Activated CD8-positive, alpha-beta T cell treated with anti-CD3 and anti-CD28 coated beads, Interleukin-2, amount 10 ng/mL, durations not matched to agents 7 days and 5 days (primary cell): ENCODE measurements around the gene BTBD9. TPM values are rescaled to one million over a fixed set of nuclear protein-coding genes. Genes with fewer than 3 reads are reported as not detected.

Experiments used
- ATAC-seq: fragments of 150-1000 bp; cut with Tn5 transposase; one replicate; pipeline ENCODE4 v1.10.0; 2021; ENCODE audit warnings: moderate library complexity
- CTCF ChIA-PET: fragments of 350-600 bp; sonication (Branson Sonifier 250); formaldehyde crosslinking; loops from one replicate; lab custom pipeline; 2021; ENCODE audit warnings: antibody characterized with exemption; lab: Charles Lee
- POLR2A ChIA-PET: fragments of 350-600 bp; sonication (Branson Sonifier 250); formaldehyde crosslinking; loops from one replicate; lab custom pipeline; 2021; ENCODE audit warnings: antibody characterized with exemption; lab: Charles Lee
- DNase-seq: peaks from one replicate; pipeline ENCODE4 v3.0.0-alpha.2; 2020
- H3K27ac Mint-ChIP-seq: one replicate; pipeline ENCODE4 v1.8.0; 2021; ENCODE audit warnings: mild to moderate bottlenecking, mixed read lengths
- H3K27me3 Mint-ChIP-seq: one replicate; pipeline ENCODE4 v1.8.0; 2021; ENCODE audit warnings: low read depth, mixed read lengths
- H3K36me3 Mint-ChIP-seq: one replicate; pipeline ENCODE4 v1.8.0; 2021; ENCODE audit warnings: low read depth, mixed read lengths
- H3K4me1 Mint-ChIP-seq: one replicate; pipeline ENCODE4 v1.8.0; 2021; ENCODE audit warnings: low read depth, mixed read lengths
- H3K4me3 Mint-ChIP-seq: one replicate; pipeline ENCODE4 v1.8.0; 2021; ENCODE audit warnings: mild to moderate bottlenecking, mixed read lengths
- H3K9me3 Mint-ChIP-seq: one replicate; pipeline ENCODE4 v1.8.0; 2022; ENCODE audit warnings: mixed read lengths; ENCODE audit not compliant: insufficient read depth
- total RNA-seq, 2 experiments: library from RNA; stranded (reverse); gene quantifications; one replicate each; pipeline ENCODE4 v1.2.3, GENCODE V29; 2021

BTBD9 gene
- total RNA-seq, 2 experiments from 2014 or later = 9.4 to 12.4 TPM

DNA sequence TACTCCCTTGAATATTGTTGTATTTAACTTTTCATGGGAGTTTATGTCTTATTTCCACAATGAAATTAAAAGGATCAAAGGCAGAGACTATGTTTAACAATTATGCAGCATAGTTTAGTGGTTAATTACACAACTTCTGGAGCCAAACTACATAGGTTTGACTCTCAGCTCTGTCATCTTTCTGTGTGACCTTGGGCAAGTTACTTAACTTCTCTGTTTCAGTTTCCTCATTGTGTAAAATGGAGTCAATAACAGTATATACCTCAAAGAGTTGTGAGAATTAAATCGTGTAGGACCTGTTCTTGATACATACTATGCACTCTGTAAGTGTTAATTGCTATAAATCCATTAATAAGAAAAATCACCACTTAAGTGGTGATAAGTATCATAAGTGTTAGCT is 48.3 kb downstream of the BTBD9 start:
- ChIA-PET CTCF (interaction anchor here (1.4 kb wide), 1 partner anchor 10 kb away, joined by 5 read pairs; no protein-coding TSS in a partner anchor), POLR2A (no interaction called here)
- ATAC-seq = no peak
- Mint-ChIP-seq H3K27me3 (no peaks in the 10 kb centered on the region), H3K27ac (no peak overlapping the region), H3K9me3 (no peaks in the 10 kb centered on the region), H3K4me3 (no peak overlapping the region), H3K4me1 (no peaks in the 10 kb centered on the region), H3K36me3 (peaks cover 4% of the 10 kb centered on the region)
- no peak for DNase-seq

DNA sequence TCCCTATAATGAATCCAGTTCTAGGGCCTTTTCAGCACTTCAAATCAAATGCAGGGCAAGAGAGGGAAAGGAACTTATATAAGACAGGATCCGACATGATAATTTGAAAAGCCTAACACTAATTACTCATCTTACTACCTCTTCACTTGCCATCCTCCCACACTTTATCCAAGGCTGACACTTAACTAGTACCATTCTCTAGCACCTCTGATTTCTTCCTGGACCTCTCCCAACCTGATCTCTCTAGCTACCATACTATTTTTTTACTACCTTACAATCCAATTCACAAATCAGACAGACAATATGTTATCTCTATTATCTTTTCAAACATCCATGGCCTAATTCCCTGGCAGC is 50.4 kb downstream of the BTBD9 start:
- Mint-ChIP-seq H3K4me3 (no peak overlapping the region), H3K27me3 (no peaks in the 10 kb centered on the region), H3K36me3 (peaks cover 4% of the 10 kb centered on the region), H3K4me1 (no peaks in the 10 kb centered on the region), H3K27ac (no peak overlapping the region), H3K9me3 (no peaks in the 10 kb centered on the region)
- POLR2A ChIA-PET = no interaction called here
- DNase-seq = no peak
- no peak for ATAC-seq
- CTCF ChIA-PET = no interaction called here

DNA sequence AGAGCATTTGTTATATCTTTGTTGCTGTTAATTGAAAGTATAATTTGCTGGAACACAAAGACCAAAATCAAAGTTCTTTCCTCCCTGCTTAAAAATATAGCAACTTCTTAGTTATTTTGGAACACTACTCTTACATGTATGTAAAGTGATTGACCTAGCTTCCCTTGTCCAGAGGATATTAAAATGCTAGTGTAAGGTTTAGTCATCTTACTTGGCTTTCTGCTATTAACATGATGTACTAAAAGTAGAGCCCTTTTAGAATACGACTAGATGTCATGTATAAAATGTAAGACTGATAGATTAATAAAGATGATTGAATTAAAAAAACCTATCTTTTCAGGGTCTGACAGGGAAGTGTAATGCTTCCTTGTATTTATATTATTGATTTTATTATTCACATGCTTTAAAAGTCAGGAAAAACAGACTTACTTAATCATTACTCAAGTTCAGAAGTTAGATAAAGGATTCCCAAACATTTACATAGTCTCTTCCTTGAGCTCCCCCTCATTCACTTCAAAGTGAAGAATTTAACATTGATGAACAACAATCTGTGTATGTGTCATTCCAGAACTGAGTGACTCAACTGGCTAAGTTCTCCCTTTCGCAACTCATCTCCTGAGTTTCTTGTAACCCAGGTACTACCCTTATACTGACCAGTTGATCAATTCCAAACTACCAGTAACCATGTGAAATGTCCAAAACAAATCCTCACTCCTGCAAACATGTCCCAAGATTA is 50.9 kb downstream of the BTBD9 start:
- ChIA-PET CTCF (no interaction called here), POLR2A (no interaction called here)
- peaks cover 4% of the 10 kb centered on the region for H3K36me3 Mint-ChIP-seq
- no peak for DNase-seq
- H3K27ac Mint-ChIP-seq = no peak overlapping the region
- H3K4me3 Mint-ChIP-seq = no peak overlapping the region
- no peaks in the 10 kb centered on the region for H3K9me3 Mint-ChIP-seq
- no peak for ATAC-seq
- no peaks in the 10 kb centered on the region for H3K27me3 Mint-ChIP-seq
- H3K4me1 Mint-ChIP-seq = no peaks in the 10 kb centered on the region

DNA sequence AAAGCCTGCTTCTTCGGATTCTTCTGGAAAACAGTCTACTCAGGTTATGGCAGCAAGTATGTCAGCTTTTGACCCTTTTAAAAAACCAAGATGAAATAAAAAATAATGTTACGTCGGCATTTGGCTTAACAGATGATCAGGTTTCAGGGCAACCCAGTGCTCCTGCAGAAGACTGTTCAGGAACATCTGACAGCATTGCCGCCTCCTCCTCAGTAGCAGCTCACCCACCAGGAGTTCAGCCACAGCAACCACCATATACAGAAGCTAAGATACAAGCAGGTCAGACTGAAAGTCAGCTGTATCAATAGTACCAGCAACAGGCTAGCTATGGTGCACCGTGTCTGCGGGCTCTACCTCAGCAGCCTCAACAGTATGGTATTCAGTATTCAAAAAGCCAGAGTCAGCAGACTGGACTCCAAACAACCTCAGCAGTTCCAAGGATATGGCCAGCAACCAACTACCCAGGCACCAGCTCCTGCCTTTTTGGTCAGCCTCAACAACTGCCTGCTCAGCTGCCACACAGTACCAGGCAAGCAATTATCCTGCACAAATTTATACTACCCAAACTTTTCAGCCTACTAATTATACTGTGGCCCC is 51.9 kb downstream of the BTBD9 start:
- no peaks in the 10 kb centered on the region for H3K9me3 Mint-ChIP-seq

DNA sequence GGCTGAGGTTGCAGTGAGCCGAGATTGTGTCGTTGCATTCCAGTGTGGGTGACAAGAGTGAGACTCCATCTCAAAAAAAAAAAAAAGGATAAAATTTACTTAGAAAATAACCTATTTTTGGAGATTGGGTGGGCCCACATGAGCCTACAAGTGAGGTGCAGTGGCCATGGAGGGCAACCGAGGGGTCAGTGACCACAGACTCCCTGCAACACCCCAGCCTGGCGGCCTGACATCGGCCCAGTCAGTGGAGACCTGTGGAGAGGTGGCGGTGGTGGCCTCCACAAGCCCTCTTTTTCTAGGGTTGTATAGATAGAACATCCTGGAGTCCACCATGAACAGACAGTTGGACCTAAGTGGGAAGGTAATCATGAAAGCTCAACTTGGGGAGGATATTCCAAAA is 52.7 kb downstream of the BTBD9 start:
- Mint-ChIP-seq H3K4me3 (no peak overlapping the region), H3K9me3 (no peaks in the 10 kb centered on the region), H3K36me3 (peaks cover under 1% of the 10 kb centered on the region), H3K4me1 (no peaks in the 10 kb centered on the region), H3K27ac (no peak overlapping the region), H3K27me3 (no peaks in the 10 kb centered on the region)
- no peak for ATAC-seq
- no peak for DNase-seq
- POLR2A ChIA-PET = interaction anchor here (0.7 kb wide), 1 partner anchor 134 kb away, joined by 4 read pairs; no protein-coding TSS in a partner anchor
- CTCF ChIA-PET = no interaction called here

More for the DNA sequence above, 51.9 kb downstream of the BTBD9 start:
- ATAC-seq = no peak
- Mint-ChIP-seq H3K36me3 (peaks cover 4% of the 10 kb centered on the region), H3K27me3 (no peaks in the 10 kb centered on the region), H3K4me3 (no peak overlapping the region), H3K27ac (no peak overlapping the region), H3K4me1 (no peaks in the 10 kb centered on the region)
- no peak for DNase-seq
- CTCF ChIA-PET = no interaction called here
- POLR2A ChIA-PET = interaction anchor here (0.7 kb wide), 1 partner anchor 133 kb away, joined by 4 read pairs; no protein-coding TSS in a partner anchor

DNA sequence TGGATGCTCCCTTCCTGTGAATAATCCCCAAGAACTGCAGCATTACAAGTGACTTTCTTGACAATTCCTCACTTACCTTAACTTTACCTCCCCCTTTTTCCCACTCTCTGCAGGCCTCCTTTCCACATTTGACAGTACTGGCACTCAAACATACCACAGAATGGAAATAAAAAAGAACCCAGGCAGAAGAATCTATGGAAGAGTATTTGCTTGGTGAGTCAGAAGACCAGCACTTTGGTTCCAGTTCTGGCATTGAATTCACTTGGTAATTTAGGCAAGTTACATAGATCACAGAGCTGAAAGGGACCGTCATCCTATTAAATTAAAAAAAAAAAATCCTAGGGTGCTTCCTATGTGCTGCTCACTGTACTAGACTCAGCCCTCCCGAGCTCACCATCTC is 55.0 kb downstream of the BTBD9 start:
- no peaks in the 10 kb centered on the region for H3K4me1 Mint-ChIP-seq
- H3K4me3 Mint-ChIP-seq = no peak overlapping the region
- H3K27me3 Mint-ChIP-seq = no peaks in the 10 kb centered on the region
- POLR2A ChIA-PET = no interaction called here
- no peaks in the 10 kb centered on the region for H3K36me3 Mint-ChIP-seq
- no peak overlapping the region for H3K27ac Mint-ChIP-seq
- no peak for DNase-seq
- CTCF ChIA-PET = interaction anchor here (1.2 kb wide), 1 partner anchor 15 kb away, joined by 3 read pairs; no protein-coding TSS in a partner anchor
- no peak for ATAC-seq
- no peaks in the 10 kb centered on the region for H3K9me3 Mint-ChIP-seq

DNA sequence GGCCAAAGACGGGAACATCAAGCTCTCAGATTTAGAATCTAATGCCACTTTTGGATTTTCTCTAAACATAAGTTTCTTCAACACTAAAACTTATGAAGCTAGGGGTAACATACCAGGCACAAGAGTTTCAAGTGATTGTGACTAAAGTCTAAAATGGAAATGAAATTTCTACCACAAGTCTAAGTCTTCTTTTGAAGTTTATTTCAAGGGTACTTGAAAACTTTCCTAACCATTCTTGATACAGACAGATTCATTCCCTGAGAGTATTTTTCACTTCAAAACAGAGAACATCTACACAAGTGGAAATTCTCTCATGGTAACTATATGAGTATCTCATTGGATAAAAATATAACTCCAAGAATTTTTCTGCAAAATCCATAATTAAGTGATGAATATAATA is 56.2 kb downstream of the BTBD9 start:
- DNase-seq (no peak), ATAC-seq (no peak)
- CTCF ChIA-PET = interaction anchor here (1.3 kb wide), 1 partner anchor 13 kb away, joined by 8 read pairs; no protein-coding TSS in a partner anchor
- POLR2A ChIA-PET = interaction anchor here (0.6 kb wide), 1 partner anchor 1306 kb away, joined by 3 read pairs; no protein-coding TSS in a partner anchor
- no peaks in the 10 kb centered on the region for H3K9me3 Mint-ChIP-seq
- no peak overlapping the region for H3K27ac Mint-ChIP-seq
- H3K27me3 Mint-ChIP-seq = no peaks in the 10 kb centered on the region
- no peak overlapping the region for H3K4me3 Mint-ChIP-seq
- H3K4me1 Mint-ChIP-seq = peaks cover 3% of the 10 kb centered on the region
- H3K36me3 Mint-ChIP-seq = peaks cover 1% of the 10 kb centered on the region

DNA sequence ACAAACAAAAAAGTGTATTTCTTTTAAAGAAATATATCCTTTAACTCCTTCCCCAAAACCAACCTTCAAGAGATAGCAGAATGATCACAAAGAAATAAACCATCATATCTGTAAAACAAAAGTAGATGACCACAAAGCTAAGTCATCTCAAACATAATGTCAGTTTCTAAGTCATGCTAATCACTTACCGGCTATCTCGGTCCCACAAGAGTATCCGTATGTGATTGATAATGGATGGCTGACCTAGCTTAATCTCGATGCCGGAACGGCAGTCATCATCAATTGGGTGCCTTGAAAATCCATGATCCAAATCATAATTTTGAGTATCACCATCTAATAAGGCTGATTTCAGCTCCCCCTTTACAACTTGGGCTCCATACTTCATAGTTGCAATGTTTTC is 59.7 kb downstream of the BTBD9 start:
- H3K27ac Mint-ChIP-seq = no peak overlapping the region
- H3K4me3 Mint-ChIP-seq = no peak overlapping the region
- DNase-seq (no peak), ATAC-seq (no peak)
- CTCF ChIA-PET = interaction anchor here (2.7 kb wide), 1 partner anchor 10 kb away, joined by 7 read pairs; no protein-coding TSS in a partner anchor
- no peaks in the 10 kb centered on the region for H3K27me3 Mint-ChIP-seq
- H3K9me3 Mint-ChIP-seq = no peaks in the 10 kb centered on the region
- peaks cover 5% of the 10 kb centered on the region for H3K4me1 Mint-ChIP-seq
- H3K36me3 Mint-ChIP-seq = peaks cover 1% of the 10 kb centered on the region
- POLR2A ChIA-PET = interaction anchor here (0.7 kb wide), 1 partner anchor 1378 kb away, joined by 3 read pairs; no protein-coding TSS in a partner anchor

DNA sequence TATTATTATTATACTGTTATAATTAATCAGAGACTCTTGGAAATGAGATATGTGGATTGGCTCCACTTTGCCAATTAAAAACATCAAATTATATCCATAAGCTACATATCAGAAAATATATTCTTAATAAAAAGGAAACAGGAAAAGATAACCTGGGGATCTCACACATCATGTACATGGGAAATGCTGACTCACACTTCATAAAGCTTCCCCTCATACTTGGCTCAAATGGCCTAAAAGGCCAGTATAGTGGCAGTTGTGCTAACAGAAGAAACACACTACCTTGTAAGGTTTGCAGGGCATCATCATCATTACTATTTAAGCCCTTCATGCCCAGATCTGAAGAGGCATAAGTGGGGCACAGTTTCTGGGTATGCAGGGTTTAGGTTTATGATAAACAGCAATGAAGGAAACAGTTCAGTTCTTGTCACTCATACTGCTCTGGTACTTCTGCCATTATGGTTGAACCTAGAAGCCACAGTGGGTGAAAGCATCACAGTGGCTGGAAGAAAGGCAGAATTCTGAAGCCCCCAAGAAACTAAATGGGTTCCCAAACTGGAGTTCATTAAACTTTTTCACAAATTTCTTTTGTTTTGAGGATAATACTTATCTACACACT is 60.6 kb downstream of the BTBD9 start:
- POLR2A ChIA-PET = no interaction called here
- H3K27ac Mint-ChIP-seq = no peak overlapping the region
- no peaks in the 10 kb centered on the region for H3K27me3 Mint-ChIP-seq

DNA sequence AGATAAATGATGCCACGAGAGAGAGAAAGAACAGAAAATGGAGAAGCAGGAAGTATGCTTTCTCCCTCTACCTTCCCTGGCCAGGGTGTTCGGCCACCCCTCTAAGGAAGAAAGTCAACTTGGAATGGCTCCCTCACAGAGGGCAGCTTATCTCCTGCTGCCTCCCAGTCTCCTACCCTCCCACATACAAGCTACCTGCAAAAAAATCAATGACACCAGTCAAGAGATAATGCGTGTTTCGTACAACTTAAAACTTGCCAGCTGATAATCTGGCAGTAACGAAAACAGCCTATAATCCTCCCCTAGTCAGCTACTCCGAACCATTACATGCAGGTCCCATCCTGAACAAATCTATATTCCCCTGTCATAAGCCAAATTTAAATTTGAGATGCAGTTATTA is 61.7 kb downstream of the BTBD9 start:
- Mint-ChIP-seq H3K27me3 (no peaks in the 10 kb centered on the region), H3K36me3 (peaks cover 3% of the 10 kb centered on the region), H3K9me3 (no peaks in the 10 kb centered on the region), H3K4me3 (no peak overlapping the region), H3K27ac (no peak overlapping the region), H3K4me1 (peaks cover 7% of the 10 kb centered on the region)
- ATAC-seq = no peak
- DNase-seq = no peak
- ChIA-PET CTCF (interaction anchor here (0.9 kb wide), 1 partner anchor 9 kb away, joined by 3 read pairs; no protein-coding TSS in a partner anchor), POLR2A (no interaction called here)

More for the DNA sequence above, 60.6 kb downstream of the BTBD9 start:
- no peaks in the 10 kb centered on the region for H3K9me3 Mint-ChIP-seq
- H3K36me3 Mint-ChIP-seq = peaks cover 1% of the 10 kb centered on the region
- peaks cover 5% of the 10 kb centered on the region for H3K4me1 Mint-ChIP-seq
- DNase-seq (no peak), ATAC-seq (no peak)
- CTCF ChIA-PET = no interaction called here
- H3K4me3 Mint-ChIP-seq = no peak overlapping the region

DNA sequence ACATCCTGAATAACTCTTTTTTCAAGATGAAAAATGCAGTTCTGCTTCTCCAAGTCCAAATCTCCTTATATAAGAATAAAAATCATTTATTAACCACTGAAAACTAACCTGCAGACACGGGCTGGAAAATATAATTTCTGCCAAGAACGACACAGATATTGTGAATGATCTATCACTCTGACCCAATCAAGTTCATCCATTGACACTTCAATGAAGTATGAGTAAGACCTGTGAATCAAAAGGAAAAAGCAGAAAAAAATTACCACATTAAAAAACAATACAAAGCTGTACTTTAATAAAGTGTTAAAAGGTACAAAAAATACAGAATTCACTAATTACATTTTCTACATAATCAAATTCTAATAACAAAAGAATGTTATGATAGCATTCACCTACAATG is 62.2 kb downstream of the BTBD9 start:
- peaks cover 8% of the 10 kb centered on the region for H3K4me1 Mint-ChIP-seq
- ATAC-seq (no peak), DNase-seq (no peak)
- H3K36me3 Mint-ChIP-seq = peaks cover 3% of the 10 kb centered on the region
- CTCF ChIA-PET = interaction anchor here (0.9 kb wide), 1 partner anchor 8 kb away, joined by 3 read pairs; no protein-coding TSS in a partner anchor
- H3K27ac Mint-ChIP-seq = no peak overlapping the region
- H3K27me3 Mint-ChIP-seq = no peaks in the 10 kb centered on the region
- H3K9me3 Mint-ChIP-seq = no peaks in the 10 kb centered on the region
- no peak overlapping the region for H3K4me3 Mint-ChIP-seq
- POLR2A ChIA-PET = no interaction called here
